Esophagus squamous epithelium (tissue), 5 donors: ENCODE data around the gene PGAP2. TPM values are rescaled to one million over a fixed set of nuclear protein-coding genes. Genes with fewer than 3 reads are reported as not detected.
A peak's percentile ranks its signal among the peaks of the same experiment; 100 is the strongest.

Source experiments
- DNase-seq: peaks from one replicate; lab custom pipeline; 2025; lab: John Stamatoyannopoulos, UW
- H3K27ac ChIP-seq, 4 donors: fragments of 200-600 bp; sonication (generic); one replicate each; pipeline ENCODE4 v1.5.1; 2016 to 2019; ENCODE audit warnings: mild to moderate bottlenecking in 1 of 4
- H3K27me3 ChIP-seq, 4 donors: fragments of 200-600 bp; sonication (generic); 1 replicate in 3 of 4; 2 replicates in 1 of 4; pipeline versions ENCODE4 v1.5.1 to v1.6.0; 2017 to 2021; ENCODE audit warnings: antibody characterized with exemption in 1 of 4
- H3K36me3 ChIP-seq, 3 donors: fragments of 200-600 bp; sonication (generic); one replicate each; pipeline ENCODE4 v1.5.1; 2016 to 2019
- H3K4me1 ChIP-seq, 3 donors: fragments of 200-600 bp; sonication (generic); one replicate each; pipeline ENCODE4 v1.5.1; 2017 to 2019
- H3K4me3 ChIP-seq, 4 donors: fragments of 200-600 bp; sonication (generic); 1 replicate in 3 of 4; 2 replicates in 1 of 4; pipeline ENCODE4 v1.5.1; 2016 to 2019; ENCODE audit warnings: mild to moderate bottlenecking in 2 of 4, moderate library complexity in 1 of 4
- H3K9me3 ChIP-seq, 3 donors: fragments of 200-600 bp; sonication (generic); one replicate each; pipeline ENCODE4 v1.5.1; 2016 to 2019
- POLR2A ChIP-seq, 4 donors: fragments of 450-650 bp; IDR thresholded peaks; one replicate each; pipeline ENCODE4 v1.6.1; 2017; ENCODE audit warnings: antibody characterized with exemption in 4 of 4, mild to moderate bottlenecking in 4 of 4, moderate library complexity in 3 of 4
- WGBS, 2 donors: methylation state at CpG; one replicate each; pipeline ENCODE4 v1.1.5; 2018; 5-methylcytosine and 5-hydroxymethylcytosine counted together
- intact Hi-C: fragments of 100-400 bp; cut with DNase I; formaldehyde crosslinking; loops from one replicate; pipeline ENCODE4 v1.15.0; 2022
- total RNA-seq, 4 donors: library from RNA; depleted of rRNA; stranded (reverse); fragments of >200 nt; gene quantifications; one replicate each; pipeline ENCODE4 v1.1.0, GENCODE V29; 2016
- TF ChIP-seq, protein P1 (sequence below), 6 experiments: fragments of 450-650 bp in 4 of 6; fragments of 200-600 bp in 2 of 6; sonication (generic) in 2 of 6; IDR thresholded peaks; one replicate each; pipeline ENCODE4 v1.5.1; 2016 to 2019; ENCODE audit warnings: antibody characterized with exemption in 6 of 6, mild to moderate bottlenecking in 4 of 6, moderate library complexity in 4 of 6
- donor health status: DM: yes; HTN: yes; CAD: no.

The PGAP2 gene
- total RNA-seq, 4 donors from 2014 or later: 10.8 to 30.8 (median 27.5) TPM

GRCh38 chr11:3795131-3796001, 13.0 kb upstream of the PGAP2 start:
- DNase-seq: no peak
- Histone ChIP-seq H3K4me1 (peaks cover 20 to 45% (median 28%) of the 10 kb centered on the region in 3 donors), H3K36me3 (peaks cover 3 to 44% (median 9%) of the 10 kb centered on the region in 3 donors), H3K4me3 (peak overlapping the region in 3 of 4 donors; percentile 85 to 99 (median 96)), H3K9me3 (no peaks in the 10 kb centered on the region), H3K27me3 (no peaks in the 10 kb centered on the region), H3K27ac (peak overlapping the region in 3 of 4 donors; percentile 3 to 99 (median 98))
- no peak for TF ChIP-seq POLR2A (IDR thresholded peaks at IDR 0.05)
- TF ChIP-seq, protein P1, sequence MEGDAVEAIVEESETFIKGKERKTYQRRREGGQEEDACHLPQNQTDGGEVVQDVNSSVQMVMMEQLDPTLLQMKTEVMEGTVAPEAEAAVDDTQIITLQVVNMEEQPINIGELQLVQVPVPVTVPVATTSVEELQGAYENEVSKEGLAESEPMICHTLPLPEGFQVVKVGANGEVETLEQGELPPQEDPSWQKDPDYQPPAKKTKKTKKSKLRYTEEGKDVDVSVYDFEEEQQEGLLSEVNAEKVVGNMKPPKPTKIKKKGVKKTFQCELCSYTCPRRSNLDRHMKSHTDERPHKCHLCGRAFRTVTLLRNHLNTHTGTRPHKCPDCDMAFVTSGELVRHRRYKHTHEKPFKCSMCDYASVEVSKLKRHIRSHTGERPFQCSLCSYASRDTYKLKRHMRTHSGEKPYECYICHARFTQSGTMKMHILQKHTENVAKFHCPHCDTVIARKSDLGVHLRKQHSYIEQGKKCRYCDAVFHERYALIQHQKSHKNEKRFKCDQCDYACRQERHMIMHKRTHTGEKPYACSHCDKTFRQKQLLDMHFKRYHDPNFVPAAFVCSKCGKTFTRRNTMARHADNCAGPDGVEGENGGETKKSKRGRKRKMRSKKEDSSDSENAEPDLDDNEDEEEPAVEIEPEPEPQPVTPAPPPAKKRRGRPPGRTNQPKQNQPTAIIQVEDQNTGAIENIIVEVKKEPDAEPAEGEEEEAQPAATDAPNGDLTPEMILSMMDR (IDR thresholded peaks at IDR 0.05): no peak
- intact Hi-C loops: no loop called here
- 78% methylated on average over 8 of the region's 8 CpGs for WGBS, 2 donors

DNA sequence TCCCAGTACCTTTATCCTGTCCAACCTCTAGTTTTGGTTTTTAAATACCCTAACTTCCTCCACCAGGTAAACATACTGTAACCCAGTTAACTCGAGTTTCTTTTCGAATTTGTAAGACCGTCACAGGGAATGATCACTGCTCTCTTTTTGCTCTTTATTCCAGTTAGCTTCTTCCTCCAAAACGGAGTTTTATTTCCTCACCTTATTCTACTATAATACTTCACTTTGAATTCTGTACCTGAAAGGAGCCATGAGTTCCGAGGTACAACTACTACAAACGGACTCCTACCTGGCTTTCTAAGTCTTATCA, 12.4 kb upstream of the PGAP2 start:
- no peak for DNase-seq
- Histone ChIP-seq H3K27me3 (no peaks in the 10 kb centered on the region), H3K9me3 (no peaks in the 10 kb centered on the region), H3K27ac (peak overlapping the region; percentile 3 to 99 (median 98)), H3K4me1 (peaks cover 20 to 40% (median 28%) of the 10 kb centered on the region in 3 donors), H3K4me3 (peak overlapping the region; percentile 85 to 99 (median 94)), H3K36me3 (peaks cover 3 to 39% (median 9%) of the 10 kb centered on the region in 3 donors)
- WGBS, 2 donors: 15 to 22% methylated on average over 6 of the region's 6 CpGs
- TF ChIP-seq, protein P1 (IDR thresholded peaks at IDR 0.05): no peak
- TF ChIP-seq POLR2A (IDR thresholded peaks at IDR 0.05): no peak
- intact Hi-C loops: no loop called here

- TF ChIP-seq, protein P1 (IDR thresholded peaks at IDR 0.05): no peak
- no peak for TF ChIP-seq POLR2A (IDR thresholded peaks at IDR 0.05)
- no peaks in the 10 kb centered on the region for H3K27me3 ChIP-seq
- H3K36me3 ChIP-seq: peaks cover 3 to 35% (median 9%) of the 10 kb centered on the region in 3 donors
- intact Hi-C loops: no loop called here
- H3K9me3 ChIP-seq: no peaks in the 10 kb centered on the region
- peak overlapping the region; percentile 85 to 99 (median 94) for H3K4me3 ChIP-seq
- H3K27ac ChIP-seq: peak overlapping the region in 3 of 4 donors; percentile 98 to 99 (median 99)
- peaks cover 20 to 40% (median 28%) of the 10 kb centered on the region in 3 donors for H3K4me1 ChIP-seq
- WGBS, 2 donors: 7 to 11% methylated on average over 12 to 14 of the region's 14 CpGs
- DNase-seq: no peak
Measured at GRCh38 chr11:3796346-3796745, 12.0 kb upstream of the PGAP2 start.

GRCh38 chr11:3796801-3797328, 11.5 kb upstream of the PGAP2 start:
- intact Hi-C loops: no loop called here
- H3K27me3 ChIP-seq: no peaks in the 10 kb centered on the region
- H3K4me1 ChIP-seq: peaks cover 20 to 40% (median 28%) of the 10 kb centered on the region in 3 donors
- peak overlapping the region; percentile 98 to 100 (median 99) for H3K27ac ChIP-seq
- H3K4me3 ChIP-seq: peak overlapping the region; percentile 85 to 99 (median 94)
- no peaks in the 10 kb centered on the region for H3K9me3 ChIP-seq
- DNase-seq: no peak
- WGBS, 2 donors: 0% methylated on average over 8 to 13 of the region's 26 CpGs
- no peak for TF ChIP-seq POLR2A (IDR thresholded peaks at IDR 0.05)
- TF ChIP-seq, protein P1 (IDR thresholded peaks at IDR 0.05): no peak
- peaks cover 3 to 30% (median 9%) of the 10 kb centered on the region in 3 donors for H3K36me3 ChIP-seq
